Suprapubic skin (tissue), 4 donors: Measurements from ENCODE around the gene OSR1. TPM values are rescaled to one million over a fixed set of nuclear protein-coding genes. Genes with fewer than 3 reads are reported as not detected.
"Not testable (repeated sequence)": the region's sequence is repeated elsewhere in the genome, so short reads cannot be mapped to it uniquely, and the experiment has no call there.

Source experiments
- DNase-seq, 2 donors: peaks; one replicate each; pipeline ENCODE4 v3.0.0-alpha.2; 2019; ENCODE audit warnings: low spot score in 2 of 2
- H3K27ac ChIP-seq: fragments of 200-600 bp; sonication (generic); one replicate; pipeline ENCODE4 v1.5.1; 2019
- H3K27me3 ChIP-seq: fragments of 200-600 bp; sonication (generic); one replicate; pipeline ENCODE4 v1.5.1; 2019
- H3K36me3 ChIP-seq: fragments of 200-600 bp; sonication (generic); one replicate; pipeline ENCODE4 v1.5.1; 2019
- H3K4me1 ChIP-seq: fragments of 200-600 bp; sonication (generic); one replicate; pipeline ENCODE4 v1.5.1; 2019
- H3K4me3 ChIP-seq: fragments of 200-600 bp; sonication (generic); one replicate; pipeline ENCODE4 v1.5.1; 2019; ENCODE audit warnings: mild to moderate bottlenecking
- H3K9me3 ChIP-seq: fragments of 200-600 bp; sonication (generic); one replicate; pipeline ENCODE4 v1.5.1; 2019
- EP300 ChIP-seq: sonication (generic); formaldehyde crosslinking; IDR thresholded peaks from one replicate; pipeline ENCODE4 v1.6.1; 2017; ENCODE audit warnings: antibody characterized with exemption
- POLR2AphosphoS5 ChIP-seq, 3 donors: sonication (generic); formaldehyde crosslinking; IDR thresholded peaks; one replicate each; pipeline ENCODE4 v1.6.1; 2017; ENCODE audit warnings: antibody characterized with exemption in 3 of 3
- WGBS: methylation state at CpG from one replicate; pipeline ENCODE4 v1.1.5; 2018; 5-methylcytosine and 5-hydroxymethylcytosine counted together
- total RNA-seq, 4 donors: library from RNA; depleted of rRNA; stranded (reverse); fragments of >200 nt; gene quantifications; one replicate each; pipeline ENCODE4 v1.1.0, GENCODE V29; 2016
- TF ChIP-seq, protein P1 (sequence below), 2 donors: fragments of 200-600 bp in 1 of 2; fragments of 450-650 bp in 1 of 2; sonication (generic) in 1 of 2; IDR thresholded peaks; one replicate each; pipeline ENCODE4 v1.5.1; 2016 to 2019; ENCODE audit warnings: antibody characterized with exemption in 2 of 2, mild to moderate bottlenecking in 1 of 2, moderate library complexity in 1 of 2

OSR1 gene
- total RNA-seq, 4 donors from 2014 or later, result 3.0 to 12.8 (median 5.6) TPM

DNA sequence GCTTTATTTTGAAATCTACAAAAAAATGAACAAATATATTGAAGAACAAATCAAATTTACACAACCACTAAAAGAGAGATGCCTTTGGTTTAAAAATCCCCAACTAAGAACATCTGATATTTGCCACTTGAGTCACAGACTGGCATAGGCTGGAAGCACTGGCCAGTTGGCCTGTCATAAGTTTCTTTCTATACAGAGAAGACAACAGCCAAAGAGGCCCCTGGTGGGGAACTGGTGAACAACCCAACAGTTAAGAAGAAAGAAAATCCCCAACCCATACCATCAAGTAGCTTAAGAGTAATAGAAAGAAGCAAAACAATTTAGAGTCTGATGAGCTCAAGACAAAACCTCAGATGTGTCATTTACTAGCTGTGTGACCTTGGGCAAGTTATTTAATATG, 45.5 kb downstream of the OSR1 start:
- no peaks in the 10 kb centered on the region for H3K36me3 ChIP-seq
- H3K27ac ChIP-seq, result no peak overlapping the region
- H3K9me3 ChIP-seq, result no peaks in the 10 kb centered on the region
- H3K4me1 ChIP-seq, result no peaks in the 10 kb centered on the region
- TF ChIP-seq POLR2AphosphoS5 (IDR thresholded peaks at IDR 0.05), result no peak
- TF ChIP-seq, protein P1, sequence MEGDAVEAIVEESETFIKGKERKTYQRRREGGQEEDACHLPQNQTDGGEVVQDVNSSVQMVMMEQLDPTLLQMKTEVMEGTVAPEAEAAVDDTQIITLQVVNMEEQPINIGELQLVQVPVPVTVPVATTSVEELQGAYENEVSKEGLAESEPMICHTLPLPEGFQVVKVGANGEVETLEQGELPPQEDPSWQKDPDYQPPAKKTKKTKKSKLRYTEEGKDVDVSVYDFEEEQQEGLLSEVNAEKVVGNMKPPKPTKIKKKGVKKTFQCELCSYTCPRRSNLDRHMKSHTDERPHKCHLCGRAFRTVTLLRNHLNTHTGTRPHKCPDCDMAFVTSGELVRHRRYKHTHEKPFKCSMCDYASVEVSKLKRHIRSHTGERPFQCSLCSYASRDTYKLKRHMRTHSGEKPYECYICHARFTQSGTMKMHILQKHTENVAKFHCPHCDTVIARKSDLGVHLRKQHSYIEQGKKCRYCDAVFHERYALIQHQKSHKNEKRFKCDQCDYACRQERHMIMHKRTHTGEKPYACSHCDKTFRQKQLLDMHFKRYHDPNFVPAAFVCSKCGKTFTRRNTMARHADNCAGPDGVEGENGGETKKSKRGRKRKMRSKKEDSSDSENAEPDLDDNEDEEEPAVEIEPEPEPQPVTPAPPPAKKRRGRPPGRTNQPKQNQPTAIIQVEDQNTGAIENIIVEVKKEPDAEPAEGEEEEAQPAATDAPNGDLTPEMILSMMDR (IDR thresholded peaks at IDR 0.05), result peak in 1 of 2 donors; percentile 7
- no peak overlapping the region for H3K4me3 ChIP-seq
- no peak for DNase-seq
- H3K27me3 ChIP-seq, result no peaks in the 10 kb centered on the region

DNA sequence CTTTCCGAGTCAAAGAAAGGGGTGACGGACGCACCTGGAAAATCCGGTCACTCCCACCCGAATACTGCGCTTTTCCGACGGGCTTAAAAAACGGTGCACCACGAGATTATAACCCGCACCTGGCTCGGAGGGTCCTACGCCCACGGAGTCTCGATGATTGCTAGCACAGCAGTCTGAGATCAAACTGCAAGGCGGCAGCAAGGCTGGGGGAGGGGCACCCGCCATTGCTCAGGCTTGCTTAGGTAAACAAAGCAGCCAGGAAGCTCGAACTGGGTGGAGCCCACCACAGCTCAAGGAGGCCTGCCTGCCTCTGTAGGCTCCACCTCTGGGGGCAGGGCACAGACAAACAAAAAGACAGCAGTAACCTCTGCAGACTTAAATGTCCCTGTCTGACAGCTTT, 52.4 kb downstream of the OSR1 start:
- not testable (repeated sequence) for DNase-seq, H3K9me3 ChIP-seq, H3K27ac ChIP-seq, H3K4me3 ChIP-seq, H3K36me3 ChIP-seq, H3K4me1 ChIP-seq, H3K27me3 ChIP-seq
- 91% methylated on average over 17 of the region's 18 CpGs for WGBS

DNA sequence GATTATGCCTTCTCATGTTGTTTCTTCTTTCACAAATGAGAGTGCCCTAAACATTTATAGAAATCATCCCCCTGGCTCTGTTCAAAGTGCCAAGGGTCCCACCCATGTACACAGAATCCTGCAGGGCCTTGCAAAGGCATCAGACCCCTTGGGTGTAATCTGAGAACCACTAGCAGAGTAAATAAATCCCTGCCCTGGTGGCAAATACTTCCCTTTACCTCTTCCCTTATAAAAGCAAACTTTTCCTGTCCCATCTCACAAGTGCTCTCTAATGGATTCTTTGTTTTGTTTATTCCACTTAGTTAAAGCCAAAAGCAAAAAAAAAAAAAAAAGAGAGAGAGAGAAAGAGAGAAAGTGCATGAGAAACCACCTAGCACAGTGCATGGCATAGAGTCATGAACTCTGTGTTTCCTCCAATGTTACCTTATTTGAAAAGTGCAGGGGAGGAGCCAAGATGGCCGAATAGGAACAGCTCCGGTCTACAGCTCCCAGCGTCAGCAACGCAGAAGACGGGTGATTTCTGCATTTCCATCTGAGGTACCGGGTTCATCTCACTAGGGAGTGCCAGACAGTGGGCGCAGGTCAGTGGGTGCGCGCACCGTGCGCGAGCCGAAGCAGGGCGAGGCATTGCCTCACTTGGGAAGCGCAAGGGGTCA, 52.9 kb downstream of the OSR1 start:
- not testable (repeated sequence) for H3K4me3 ChIP-seq, H3K27me3 ChIP-seq, H3K4me1 ChIP-seq, DNase-seq, H3K36me3 ChIP-seq, H3K9me3 ChIP-seq, H3K27ac ChIP-seq
- WGBS, result 84% methylated on average over 15 of the region's 15 CpGs

DNA sequence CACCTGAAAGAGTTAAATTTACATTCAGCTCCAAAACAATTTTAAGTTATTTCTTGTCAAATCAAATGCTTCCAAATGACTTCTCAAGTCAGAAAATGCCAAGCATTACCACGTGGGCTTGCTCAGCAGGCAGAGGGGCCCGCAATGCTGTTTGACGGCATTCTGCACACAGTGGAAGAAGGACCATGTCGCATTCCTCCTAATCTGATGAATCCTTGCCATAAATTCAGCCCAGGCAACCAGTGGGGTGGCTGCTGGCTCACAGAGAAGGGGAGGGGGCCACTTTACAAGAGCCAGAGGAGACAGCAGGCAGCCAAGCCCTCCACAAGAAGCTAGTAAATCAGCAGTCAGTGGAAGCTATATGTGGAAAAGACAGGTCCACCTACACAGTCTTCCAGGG, 56.7 kb downstream of the OSR1 start:
- no peaks in the 10 kb centered on the region for H3K36me3 ChIP-seq
- H3K27ac ChIP-seq, result no peak overlapping the region
- DNase-seq, result no peak
- H3K4me3 ChIP-seq, result no peak overlapping the region
- no peaks in the 10 kb centered on the region for H3K9me3 ChIP-seq
- no peaks in the 10 kb centered on the region for H3K27me3 ChIP-seq
- H3K4me1 ChIP-seq, result no peaks in the 10 kb centered on the region
- WGBS, result 83% methylated on average over 4 of the region's 4 CpGs
- TF ChIP-seq, protein P1 (IDR thresholded peaks at IDR 0.05), result no peak
- TF ChIP-seq EP300, result no peak
- no peak for TF ChIP-seq POLR2AphosphoS5 (IDR thresholded peaks at IDR 0.05)
